IMR-90 (cell line): ENCODE measurements around the gene FOXP1. TPM values are rescaled to one million over a fixed set of nuclear protein-coding genes. Genes with fewer than 3 reads are reported as not detected.
A peak's percentile ranks its signal among the peaks of the same experiment; 100 is the strongest.

Experiments
- ATAC-seq: fragments of 200-7000 bp; cut with Tn5 transposase; 2 replicates; pipeline ENCODE4 v1.9.1; 2020; ENCODE audit warnings: low read depth, mild to moderate bottlenecking, moderate library complexity
- BruUV-seq: library from RNA; stranded (reverse); fragments of 400-500 nt; replicated peaks from 2 replicates; lab custom pipeline; 2021; lab: Mats Ljungman, UMichigan
- CTCF ChIA-PET: fragments of 300-600 bp; formaldehyde crosslinking; extraction: SDS; loops from one replicate; lab custom pipeline; 2021; ENCODE audit warnings: antibody characterized with exemption; lab: Yijun Ruan, JAX
- POLR2A ChIA-PET: fragments of 300-600 bp; sonication (Branson Sonifier 250); formaldehyde crosslinking; loops from one replicate; lab custom pipeline; 2022; ENCODE audit warnings: antibody characterized with exemption; ENCODE audit not compliant: unreplicated experiment; lab: Charles Lee
- DNase-seq: peaks from one replicate; pipeline ENCODE4 v3.0.0; 2013
- H2AFZ ChIP-seq: replicated peaks from 2 replicates; pipeline ENCODE3; 2013; ENCODE audit warnings: low read length, mild to moderate bottlenecking; ENCODE audit not compliant: poor library complexity
- H2AK5ac ChIP-seq: 2 replicates; pipeline ENCODE4 v1.6.1; 2013; ENCODE audit warnings: low read depth, low read length, inconsistent platforms
- H2AK9ac ChIP-seq: replicated peaks from 2 replicates; pipeline ENCODE3; 2013; ENCODE audit warnings: mild to moderate bottlenecking, low read depth, low read length, moderate library complexity; ENCODE audit not compliant: poor library complexity
- H2BK120ac ChIP-seq: 2 replicates; pipeline ENCODE4 v1.6.1; 2013; ENCODE audit warnings: low read depth, low read length, inconsistent platforms
- H2BK15ac ChIP-seq: 3 replicates; pipeline ENCODE4 v1.6.1; 2013; ENCODE audit warnings: low read depth, low read length, inconsistent platforms
- H2BK20ac ChIP-seq: 2 replicates; pipeline ENCODE4 v1.6.1; 2013; ENCODE audit warnings: low read depth, mild to moderate bottlenecking, inconsistent platforms, low read length, moderate library complexity
- H2BK5ac ChIP-seq: 2 replicates; pipeline ENCODE4 v1.6.1; 2013; ENCODE audit warnings: mild to moderate bottlenecking, low read depth, low read length, inconsistent platforms; ENCODE audit not compliant: poor library complexity, severe bottlenecking
- H3K14ac ChIP-seq: replicated peaks from 2 replicates; pipeline ENCODE4 v1.6.1; 2013; ENCODE audit warnings: low read depth, low read length, inconsistent platforms
- H3K18ac ChIP-seq: 2 replicates; pipeline ENCODE4 v1.6.1; 2013; ENCODE audit warnings: low read depth, low read length, control low read depth
- H3K23ac ChIP-seq: 2 replicates; pipeline ENCODE4 v1.6.1; 2013; ENCODE audit warnings: low read depth, low read length, inconsistent platforms
- H3K27ac ChIP-seq: 2 replicates; pipeline ENCODE4 v1.5.1; 2013; ENCODE audit warnings: mild to moderate bottlenecking, control low read depth, low read length; ENCODE audit not compliant: insufficient read depth
- H3K27me3 ChIP-seq: 2 replicates; pipeline ENCODE4 v1.6.1; 2013; ENCODE audit warnings: low read length; ENCODE audit not compliant: control insufficient read depth, insufficient read depth
- H3K36me3 ChIP-seq: 2 replicates; pipeline ENCODE4 v1.6.1; 2013; ENCODE audit warnings: low read length, mixed read lengths; ENCODE audit not compliant: control insufficient read depth, insufficient read depth
- H3K4ac ChIP-seq: 2 replicates; pipeline ENCODE4 v1.6.1; 2013; ENCODE audit warnings: low read depth, low read length, inconsistent platforms
- H3K4me1 ChIP-seq: 2 replicates; pipeline ENCODE4 v1.6.1; 2013; ENCODE audit warnings: low read length, mixed read lengths; ENCODE audit not compliant: control insufficient read depth, insufficient read depth
- H3K4me2 ChIP-seq: 2 replicates; pipeline ENCODE4 v1.6.1; 2013; ENCODE audit warnings: low read depth, mild to moderate bottlenecking, control low read depth, low read length, moderate library complexity
- H3K4me3 ChIP-seq: 2 replicates; pipeline ENCODE4 v1.5.1; 2013; ENCODE audit warnings: low read depth, mild to moderate bottlenecking, control low read depth, low read length, moderate library complexity; ENCODE audit not compliant: insufficient read depth
- H3K56ac ChIP-seq: 2 replicates; pipeline ENCODE4 v1.6.1; 2013; ENCODE audit warnings: low read length, inconsistent platforms; ENCODE audit not compliant: insufficient read depth; ENCODE audit errors: extremely low read depth
- H3K79me1 ChIP-seq, 2 experiments: 2 replicates each; pipeline ENCODE4 v1.6.1; 2013; ENCODE audit warnings: low read length in 2 of 2, inconsistent platforms in 1 of 2, low read depth in 1 of 2
- H3K9ac ChIP-seq: 2 replicates; pipeline ENCODE4 v1.6.1; 2013; ENCODE audit warnings: low read depth, low read length, control low read depth
- H3K9me1 ChIP-seq: 2 replicates; pipeline ENCODE4 v1.6.1; 2013; ENCODE audit warnings: low read length, inconsistent platforms; ENCODE audit not compliant: insufficient read depth
- H3K9me3 ChIP-seq: 2 replicates; pipeline ENCODE4 v1.6.1; 2013; ENCODE audit warnings: low read length; ENCODE audit not compliant: control insufficient read depth, insufficient read depth
- H4K20me1 ChIP-seq: 2 replicates; pipeline ENCODE4 v1.6.1; 2013; ENCODE audit warnings: low read length, inconsistent platforms; ENCODE audit not compliant: insufficient read depth
- H4K5ac ChIP-seq: 2 replicates; pipeline ENCODE4 v1.6.1; 2013; ENCODE audit warnings: mild to moderate bottlenecking, low read depth, low read length, control low read depth
- H4K8ac ChIP-seq, 2 experiments: 2 replicates each; pipeline ENCODE4 v1.6.1; 2013; ENCODE audit warnings: low read depth in 2 of 2, low read length in 2 of 2, control low read depth in 1 of 2, inconsistent platforms in 1 of 2
- H4K91ac ChIP-seq: 2 replicates; pipeline ENCODE4 v1.6.1; 2013; ENCODE audit warnings: low read depth, low read length, inconsistent platforms; ENCODE audit not compliant: insufficient read depth
- RCOR1 ChIP-seq: IDR thresholded peaks from 2 replicates; pipeline ENCODE4 v1.6.1; 2012; ENCODE audit warnings: mild to moderate bottlenecking, low read length, improper control_type of control experiment; ENCODE audit not compliant: insufficient replicate concordance
- WGBS, 2 experiments: methylation state at CpG; one replicate each; pipeline versions ENCODE4 v1.1.5 to v1.1.7; 2013; ENCODE audit warnings: missing lambda C conversion rate in 2 of 2; ENCODE audit not compliant: insufficient read length in 1 of 2; ENCODE audit errors: extremely low coverage in 2 of 2; 5-methylcytosine and 5-hydroxymethylcytosine counted together
- dilution Hi-C: fragments of 300-500 bp; cut with HindIII; formaldehyde crosslinking; loops from one replicate; pipeline ENCODE4 v1.14.3; 2018; ENCODE audit warnings: low sequenced_read_pairs; ENCODE audit not compliant: unreplicated experiment
- in situ Hi-C: fragments of 300-500 bp; cut with MboI; formaldehyde crosslinking; loops from 3 replicates; pipeline ENCODE4 v1.14.3; 2019; ENCODE audit warnings: low sequenced_read_pairs, inconsistent platforms, mixed read lengths
- intact Hi-C: fragments of 100-400 bp; cut with micrococcal nuclease; formaldehyde crosslinking; loops from 2 replicates; pipeline ENCODE4 v1.10.0; 2022
- polyA plus RNA-seq, 3 experiments: library from polyadenylated mRNA; depleted of rRNA; stranded (reverse); fragments of >200 nt; gene quantifications; 2 replicates each; pipeline ENCODE4 v1.2.3, GENCODE V29; 2012; ENCODE audit warnings: low replicate concordance in 1 of 3
- total RNA-seq: library from RNA; depleted of rRNA; stranded (reverse); fragments of >200 nt; gene quantifications from 2 replicates; pipeline ENCODE4 v1.2.3, GENCODE V29; 2012

FOXP1 gene
- total and polyA plus RNA-seq, 2 of the 4 experiments (the other 2 are of a cell fraction): 37.0 to 132 TPM

DNA sequence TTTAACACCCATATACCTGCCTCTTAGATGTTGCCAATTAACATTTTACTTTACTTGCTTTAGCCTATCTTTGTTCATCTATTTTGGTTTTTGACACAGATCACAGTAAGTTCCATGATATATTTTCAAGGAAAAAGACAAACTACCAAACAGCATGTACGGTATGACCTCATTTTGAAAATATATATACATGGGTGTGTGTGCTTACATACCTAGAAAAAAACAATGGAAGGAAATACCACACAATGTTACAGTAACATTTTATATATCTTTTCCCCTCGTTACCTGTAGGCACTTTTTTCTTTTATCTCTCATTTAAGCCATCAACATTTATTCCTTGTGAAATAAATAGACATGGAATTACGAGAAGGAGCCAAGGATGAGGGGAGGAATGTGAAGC, 170.0 kb downstream of the FOXP1 start:
- no peak overlapping the region for H3K18ac ChIP-seq
- no peaks in the 10 kb centered on the region for H3K4me1 ChIP-seq
- dilution Hi-C loops: no loop called here

More for the DNA sequence above, 170.0 kb downstream of the FOXP1 start:
- no peak overlapping the region for H4K5ac ChIP-seq
- TF ChIP-seq RCOR1: no peak
- H3K9me1 ChIP-seq: peaks cover 2% of the 10 kb centered on the region; the same call in 1 of the 2 replicates
- no peak overlapping the region for H2AFZ ChIP-seq
- H2BK120ac ChIP-seq: no peak overlapping the region
- ChIA-PET POLR2A (no interaction called here), CTCF (no interaction called here)
- no peak overlapping the region for H3K27ac ChIP-seq
- H3K27me3 ChIP-seq: no peaks in the 10 kb centered on the region
- H3K4me2 ChIP-seq: no peak overlapping the region
- no peaks in the 10 kb centered on the region for H4K20me1 ChIP-seq
- H3K9ac ChIP-seq: no peak overlapping the region
- peaks cover 16 to 47% of the 10 kb centered on the region in 2 experiments for H3K79me1 ChIP-seq
- no peak overlapping the region; the same call in 1 of the 2 replicates for H3K14ac ChIP-seq
- WGBS, 2 experiments: no CpG with 5 or more reads among the region's 3 CpGs
- H3K9me3 ChIP-seq: no peaks in the 10 kb centered on the region
- H3K4me3 ChIP-seq: no peak overlapping the region
- intact Hi-C loops (no loop called here), in situ Hi-C loops (no loop called here)
- DNase-seq (no peak), ATAC-seq (no peak)
- no peak overlapping the region for H2AK5ac ChIP-seq
- H2BK20ac ChIP-seq: no peak overlapping the region
- no peak overlapping the region for H2AK9ac ChIP-seq
- H3K4ac ChIP-seq: peak overlapping the region; percentile 0; the same call in 1 of the 2 replicates
- H3K36me3 ChIP-seq: no peaks in the 10 kb centered on the region
- H2BK5ac ChIP-seq: no peak overlapping the region
- H3K56ac ChIP-seq: no peak overlapping the region
- H4K8ac ChIP-seq: no peak overlapping the region
- no peak overlapping the region for H4K91ac ChIP-seq
- peak overlapping the region; percentile 55; the same call in 1 of the 2 replicates for H3K23ac ChIP-seq
- no TSS peak for BruUV-seq
- no peak overlapping the region for H2BK15ac ChIP-seq
